Osteocyte (in vitro differentiated cells): ENCODE results near the gene ZNFX1. TPM values are rescaled to one million over a fixed set of nuclear protein-coding genes. Genes with fewer than 3 reads are reported as not detected.

Experiments used
- DNase-seq: peaks from one replicate; pipeline ENCODE4 v3.0.0; 2021; ENCODE audit warnings: mixed read lengths; ENCODE audit not compliant: unreplicated experiment; ENCODE audit errors: extremely low spot score
- H3K27ac Mint-ChIP-seq: one replicate; pipeline ENCODE4 v1.8.0; 2021; ENCODE audit warnings: mild to moderate bottlenecking, mixed read lengths; ENCODE audit not compliant: unreplicated experiment
- H3K27me3 Mint-ChIP-seq: one replicate; pipeline ENCODE4 v1.8.0; 2021; ENCODE audit warnings: mixed read lengths; ENCODE audit not compliant: unreplicated experiment
- H3K36me3 Mint-ChIP-seq: one replicate; pipeline ENCODE4 v1.8.0; 2021; ENCODE audit warnings: mixed read lengths; ENCODE audit not compliant: unreplicated experiment
- H3K4me1 Mint-ChIP-seq: one replicate; pipeline ENCODE4 v1.8.0; 2021; ENCODE audit warnings: mixed read lengths; ENCODE audit not compliant: unreplicated experiment
- H3K4me3 Mint-ChIP-seq: one replicate; pipeline ENCODE4 v1.8.0; 2021; ENCODE audit warnings: mild to moderate bottlenecking, moderate library complexity, mixed read lengths; ENCODE audit not compliant: unreplicated experiment
- H3K9me3 Mint-ChIP-seq: one replicate; pipeline ENCODE4 v1.8.0; 2021; ENCODE audit warnings: mixed read lengths; ENCODE audit not compliant: unreplicated experiment
- total RNA-seq: library from RNA; stranded (reverse); gene quantifications from 2 replicates; pipeline ENCODE4 v1.2.1, GENCODE V29; 2021
- TF ChIP-seq, protein P1 (sequence below): fragments of 200-600 bp; sonication (generic); IDR thresholded peaks from 2 replicates; pipeline ENCODE4 v1.5.0; 2021; ENCODE audit warnings: antibody characterized with exemption, mild to moderate bottlenecking, moderate library complexity

Gene ZNFX1
- total RNA-seq, 1 donor from 2014 or later = 48.1 TPM

DNA sequence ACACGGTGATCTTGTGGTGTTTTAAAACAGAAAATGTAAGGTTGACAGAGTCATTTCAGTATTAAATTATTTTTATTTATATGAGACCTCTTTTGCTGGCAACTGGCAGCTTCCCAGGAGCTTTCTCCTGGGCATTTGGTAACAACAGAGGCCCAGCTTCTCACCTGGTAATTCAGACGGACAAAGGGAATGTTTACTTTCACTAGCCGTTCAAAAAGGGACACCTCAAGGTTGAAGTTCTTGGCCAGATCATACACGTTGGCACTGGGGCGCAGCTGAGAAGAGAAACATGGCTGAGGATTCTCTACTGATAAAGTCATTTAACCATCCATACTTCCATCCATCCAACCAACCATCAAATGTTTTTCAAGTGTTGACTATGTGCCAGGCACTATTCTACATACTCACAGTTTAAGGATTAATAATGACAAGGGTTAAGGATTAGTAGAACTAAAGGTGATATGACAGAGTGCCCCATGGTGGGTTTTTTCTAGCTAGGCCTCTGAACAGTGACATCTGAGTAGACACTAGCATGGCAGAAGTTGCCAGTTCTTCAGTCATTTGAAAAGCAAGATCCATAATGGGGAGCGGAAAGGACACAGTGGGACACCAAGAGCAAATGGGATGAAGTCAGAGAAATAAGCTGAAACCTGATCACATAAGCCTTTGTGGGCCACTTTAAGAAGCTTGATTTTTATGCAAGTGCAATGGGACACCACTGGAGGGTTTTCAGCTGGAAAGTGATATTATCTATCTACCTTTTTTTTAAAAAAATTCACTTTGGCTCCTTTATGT lies 25.1 kb downstream of the ZNFX1 start:
- no peaks in the 10 kb centered on the region for H3K9me3 Mint-ChIP-seq
- no peaks in the 10 kb centered on the region for H3K27me3 Mint-ChIP-seq
- no peak overlapping the region for H3K4me3 Mint-ChIP-seq
- H3K36me3 Mint-ChIP-seq = peaks cover 58% of the 10 kb centered on the region
- no peaks in the 10 kb centered on the region for H3K4me1 Mint-ChIP-seq
- no peak overlapping the region for H3K27ac Mint-ChIP-seq
- TF ChIP-seq, protein P1, sequence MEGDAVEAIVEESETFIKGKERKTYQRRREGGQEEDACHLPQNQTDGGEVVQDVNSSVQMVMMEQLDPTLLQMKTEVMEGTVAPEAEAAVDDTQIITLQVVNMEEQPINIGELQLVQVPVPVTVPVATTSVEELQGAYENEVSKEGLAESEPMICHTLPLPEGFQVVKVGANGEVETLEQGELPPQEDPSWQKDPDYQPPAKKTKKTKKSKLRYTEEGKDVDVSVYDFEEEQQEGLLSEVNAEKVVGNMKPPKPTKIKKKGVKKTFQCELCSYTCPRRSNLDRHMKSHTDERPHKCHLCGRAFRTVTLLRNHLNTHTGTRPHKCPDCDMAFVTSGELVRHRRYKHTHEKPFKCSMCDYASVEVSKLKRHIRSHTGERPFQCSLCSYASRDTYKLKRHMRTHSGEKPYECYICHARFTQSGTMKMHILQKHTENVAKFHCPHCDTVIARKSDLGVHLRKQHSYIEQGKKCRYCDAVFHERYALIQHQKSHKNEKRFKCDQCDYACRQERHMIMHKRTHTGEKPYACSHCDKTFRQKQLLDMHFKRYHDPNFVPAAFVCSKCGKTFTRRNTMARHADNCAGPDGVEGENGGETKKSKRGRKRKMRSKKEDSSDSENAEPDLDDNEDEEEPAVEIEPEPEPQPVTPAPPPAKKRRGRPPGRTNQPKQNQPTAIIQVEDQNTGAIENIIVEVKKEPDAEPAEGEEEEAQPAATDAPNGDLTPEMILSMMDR = no peak
- DNase-seq = no peak

GRCh38 chr20:49248879-49249665 lies 28.8 kb downstream of the ZNFX1 start:
- DNase-seq = no peak
- H3K4me3 Mint-ChIP-seq = no peak overlapping the region
- H3K27ac Mint-ChIP-seq = no peak overlapping the region
- peaks cover 44% of the 10 kb centered on the region for H3K36me3 Mint-ChIP-seq
- H3K4me1 Mint-ChIP-seq = no peaks in the 10 kb centered on the region
- no peaks in the 10 kb centered on the region for H3K27me3 Mint-ChIP-seq
- TF ChIP-seq, protein P1 = no peak
- H3K9me3 Mint-ChIP-seq = no peaks in the 10 kb centered on the region

- H3K9me3 Mint-ChIP-seq = no peaks in the 10 kb centered on the region
- H3K4me3 Mint-ChIP-seq = no peak overlapping the region
- H3K27ac Mint-ChIP-seq = no peak overlapping the region
- no peak for DNase-seq
- H3K27me3 Mint-ChIP-seq = no peaks in the 10 kb centered on the region
- H3K36me3 Mint-ChIP-seq = peaks cover 46% of the 10 kb centered on the region
- TF ChIP-seq, protein P1 = no peak
- no peaks in the 10 kb centered on the region for H3K4me1 Mint-ChIP-seq
These were observed 29.6 kb downstream of the ZNFX1 start for GRCh38 chr20:49248301-49248700.

- no peaks in the 10 kb centered on the region for H3K27me3 Mint-ChIP-seq
- TF ChIP-seq, protein P1 = no peak
- no peak overlapping the region for H3K27ac Mint-ChIP-seq
- DNase-seq = no peak
- no peaks in the 10 kb centered on the region for H3K9me3 Mint-ChIP-seq
- H3K4me3 Mint-ChIP-seq = no peak overlapping the region
- no peaks in the 10 kb centered on the region for H3K4me1 Mint-ChIP-seq
- H3K36me3 Mint-ChIP-seq = peaks cover 42% of the 10 kb centered on the region
These were observed 30.1 kb downstream of the ZNFX1 start for GRCh38 chr20:49247792-49248191.

GRCh38 chr20:49247169-49247723 lies 30.6 kb downstream of the ZNFX1 start:
- no peaks in the 10 kb centered on the region for H3K27me3 Mint-ChIP-seq
- no peak for DNase-seq
- no peaks in the 10 kb centered on the region for H3K4me1 Mint-ChIP-seq
- no peaks in the 10 kb centered on the region for H3K9me3 Mint-ChIP-seq
- TF ChIP-seq, protein P1 = no peak
- H3K27ac Mint-ChIP-seq = no peak overlapping the region
- peaks cover 36% of the 10 kb centered on the region for H3K36me3 Mint-ChIP-seq
- no peak overlapping the region for H3K4me3 Mint-ChIP-seq
